HG03196 (cell line): ENCODE data around the gene MAPK13.
"Not testable (repeated sequence)": the region's sequence is repeated elsewhere in the genome, so short reads cannot be mapped to it uniquely, and the experiment has no call there.

Source experiments
- ATAC-seq: cut with Tn5 transposase; IDR thresholded peaks from one replicate; pipeline ENCODE4 v1.9.1; 2021; ENCODE audit not compliant: unreplicated experiment

Gene MAPK13

DNA sequence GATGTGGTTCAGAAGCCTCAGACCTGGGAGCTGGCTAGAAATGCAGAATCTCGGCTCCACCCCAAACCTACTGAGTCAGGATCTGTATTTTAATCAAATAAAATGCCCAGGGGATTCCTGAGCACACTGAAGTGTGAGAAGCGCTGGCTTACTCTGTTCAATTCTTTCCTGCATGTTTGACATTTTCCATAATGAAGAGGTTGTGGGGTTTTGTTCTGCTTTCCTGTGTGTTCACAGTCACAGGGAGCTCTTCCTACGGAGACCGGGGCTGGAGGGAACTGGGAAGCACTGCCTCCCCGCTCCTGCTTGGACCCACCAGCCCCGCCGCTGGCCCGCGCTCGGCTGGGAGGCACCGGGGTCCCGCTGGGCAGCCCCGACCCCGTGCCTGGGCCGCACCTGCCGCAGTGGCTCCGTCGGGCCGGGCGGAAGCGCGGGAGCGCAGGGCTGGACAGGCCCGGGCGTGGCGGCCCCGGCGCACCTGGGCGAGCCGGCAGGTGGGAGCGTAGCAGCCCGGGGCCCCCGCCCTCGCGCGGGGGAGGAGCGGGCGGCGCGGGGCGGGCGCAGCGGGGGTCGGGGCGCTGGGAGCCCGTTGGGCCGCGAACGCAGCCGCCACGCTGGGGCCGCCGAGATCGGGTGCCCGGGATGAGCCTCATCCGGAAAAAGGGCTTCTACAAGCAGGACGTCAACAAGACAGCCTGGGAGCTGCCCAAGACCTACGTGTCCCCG is at the start of gene MAPK13:
Gene MAPK13 (plus strand): TSS at position 573 of the 726 bp plus-strand sequence. CDS start 70 bp downstream, at position 643.
- ATAC-seq, result no peak

DNA sequence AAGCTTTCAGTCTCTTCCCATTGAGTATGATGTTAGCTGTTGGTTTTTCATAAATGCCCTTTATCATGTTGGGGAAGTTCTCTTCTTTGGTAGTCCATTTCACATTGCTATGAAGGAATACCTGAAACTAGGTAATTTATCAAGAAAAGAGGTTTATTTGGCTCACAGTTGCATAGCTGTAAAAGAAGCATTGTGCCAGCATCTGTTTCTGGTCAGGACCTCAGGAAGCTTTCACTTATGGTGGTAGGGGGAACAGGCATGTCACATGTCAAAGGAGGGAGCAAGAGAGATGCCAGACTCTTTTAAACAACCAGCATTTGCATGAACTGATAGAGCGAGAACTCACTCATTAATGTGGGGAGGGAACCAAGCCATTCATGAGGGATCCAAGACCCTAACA is 48.0 kb upstream of the MAPK13 start:
- ATAC-seq, result no peak

DNA sequence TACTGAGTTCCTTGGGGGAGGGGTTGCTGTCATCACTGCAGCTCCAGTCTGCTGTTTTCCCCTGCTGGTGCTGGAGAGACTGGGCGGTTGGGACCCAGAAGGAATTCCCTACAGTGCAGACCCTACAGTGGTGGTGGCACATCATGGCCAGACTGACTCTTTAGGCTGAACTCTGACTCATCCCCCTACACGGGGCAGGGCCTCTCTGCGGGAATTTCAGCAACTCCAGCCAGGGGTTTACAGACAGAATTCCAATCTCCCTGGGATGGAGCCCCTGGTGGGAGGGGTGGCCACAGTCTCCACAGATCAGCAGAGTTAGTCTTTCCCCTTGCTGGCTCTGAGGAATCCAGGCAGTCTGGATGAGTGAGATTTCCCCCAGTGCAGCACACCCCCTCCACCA is 46.9 kb upstream of the MAPK13 start:
- ATAC-seq, result no peak

GRCh38 chr6:36088204-36088603 is 42.1 kb upstream of the MAPK13 start:
- ATAC-seq, result not testable (repeated sequence)

GRCh38 chr6:36089048-36089447 is 41.3 kb upstream of the MAPK13 start:
- no peak for ATAC-seq

DNA sequence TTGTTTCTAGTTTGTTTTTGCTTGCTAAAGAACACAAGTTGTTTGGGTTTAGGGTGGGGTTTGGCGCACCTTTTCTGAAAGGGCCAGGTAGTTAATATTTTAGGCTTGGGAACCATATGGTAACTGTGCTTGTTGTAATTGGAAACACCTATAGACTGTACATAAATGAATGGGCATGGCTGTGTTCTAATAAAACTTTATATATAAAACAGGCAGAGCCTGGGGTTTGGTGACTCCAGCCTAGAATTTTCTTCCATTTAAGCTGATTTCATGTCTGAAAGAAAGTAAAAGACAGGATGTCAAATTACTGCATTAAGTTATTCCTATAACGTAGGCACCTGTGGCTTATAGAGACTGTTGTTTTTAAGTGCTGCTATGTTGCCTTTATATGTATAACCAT is 36.1 kb upstream of the MAPK13 start:
- no peak for ATAC-seq

GRCh38 chr6:36094753-36095496 is 35.4 kb upstream of the MAPK13 start:
- no peak for ATAC-seq

DNA sequence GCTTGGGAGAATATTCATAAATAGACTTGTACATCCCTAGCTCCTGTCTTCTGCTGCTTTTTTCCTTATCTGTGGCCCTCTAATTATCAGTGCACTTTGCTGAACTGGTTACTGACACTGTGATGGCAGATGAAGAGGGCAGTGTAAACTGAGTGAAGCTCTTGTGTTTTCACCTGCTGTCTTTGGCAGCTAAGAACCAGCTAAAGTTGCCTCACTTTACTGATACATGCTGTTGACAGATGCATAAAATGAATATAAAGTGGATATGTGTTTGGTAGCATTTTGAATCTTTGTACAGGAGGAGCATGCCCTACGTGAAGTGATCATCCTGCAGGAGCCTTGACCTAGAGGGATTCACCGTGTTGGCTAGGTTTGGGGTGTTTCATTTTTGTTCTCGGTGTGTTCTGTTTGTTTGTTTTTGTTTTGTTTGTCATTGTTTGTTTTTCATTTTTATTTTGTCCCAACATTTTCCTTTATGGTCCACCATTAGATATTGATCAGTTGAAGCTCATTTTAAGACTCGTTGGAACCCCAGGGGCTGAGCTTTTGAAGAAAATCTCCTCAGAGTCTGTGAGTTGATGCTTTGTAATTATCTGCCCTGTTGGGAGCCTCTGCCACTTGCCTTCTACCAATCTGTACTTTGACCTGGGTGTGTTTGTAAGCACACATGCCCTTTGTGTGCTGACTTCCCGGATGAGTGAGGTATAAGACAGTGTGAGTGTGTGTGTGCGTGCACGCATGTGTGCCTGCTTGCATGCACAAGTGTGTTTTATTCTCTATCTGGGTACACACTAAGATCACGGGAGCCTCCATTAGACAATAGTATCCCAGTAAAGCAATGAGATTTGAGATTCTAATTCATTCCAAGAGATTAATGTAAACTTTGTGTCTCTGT is 34.6 kb upstream of the MAPK13 start:
- no peak for ATAC-seq

- ATAC-seq, result no peak
Measured at GRCh38 chr6:36098253-36098919, 31.9 kb upstream of the MAPK13 start.

DNA sequence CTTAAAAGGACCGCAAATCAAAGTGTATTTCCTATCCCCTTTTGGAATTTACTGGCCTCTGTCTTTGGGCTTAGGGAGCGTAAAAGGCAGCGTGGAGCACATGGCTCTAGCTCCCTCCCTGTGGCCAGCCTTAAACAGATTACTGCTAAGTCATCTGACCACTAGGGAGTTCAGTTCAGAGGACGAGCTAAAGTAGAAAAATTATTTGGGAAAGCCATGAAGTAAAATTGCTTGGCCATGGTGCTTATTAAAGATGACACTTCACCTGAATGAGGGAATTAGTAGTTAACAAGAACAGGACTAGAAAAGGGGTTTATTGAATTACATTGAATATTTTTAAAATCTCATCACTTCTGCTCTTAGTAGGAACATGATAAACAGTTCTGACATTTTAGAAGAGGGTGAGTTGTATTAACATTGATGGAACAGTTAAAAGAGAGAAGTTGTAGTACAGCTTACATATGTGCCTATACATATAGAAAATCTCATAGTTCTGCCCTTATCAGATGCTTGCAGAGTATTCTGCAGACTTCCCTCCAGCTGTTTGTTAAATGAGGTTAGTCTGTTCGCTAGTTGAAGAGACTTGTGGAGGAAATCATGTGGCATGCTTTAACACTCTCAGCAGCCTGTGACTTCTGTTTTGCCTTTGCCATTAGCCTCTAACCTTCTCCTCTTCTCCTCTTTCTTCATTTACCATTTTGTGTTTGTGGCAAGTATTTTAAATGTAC is 31.2 kb upstream of the MAPK13 start:
- no peak for ATAC-seq

GRCh38 chr6:36099869-36100483 is 30.3 kb upstream of the MAPK13 start:
- ATAC-seq, result no peak

GRCh38 chr6:36101691-36102090 is 28.6 kb upstream of the MAPK13 start:
- ATAC-seq, result no peak

GRCh38 chr6:36102853-36103252 is 27.5 kb upstream of the MAPK13 start:
- no peak for ATAC-seq

DNA sequence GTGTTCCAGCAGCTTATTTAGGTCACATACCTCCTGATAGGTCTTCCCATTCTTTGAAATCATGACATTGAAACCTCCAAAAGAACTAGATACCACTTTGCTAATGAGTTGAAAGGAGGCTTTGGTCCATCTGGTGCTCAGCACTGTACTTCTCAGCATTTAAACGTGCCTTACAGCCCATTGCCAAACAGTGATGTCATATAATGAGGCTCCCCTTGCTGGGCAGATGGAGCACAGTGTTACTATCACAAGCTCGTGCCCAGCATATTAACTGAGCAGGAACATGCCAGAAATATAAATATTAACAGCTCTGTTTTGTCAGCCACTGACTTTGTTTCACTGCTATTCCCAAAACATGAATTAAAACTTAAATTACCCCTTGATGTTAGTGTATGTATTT is 25.5 kb upstream of the MAPK13 start:
- ATAC-seq, result no peak

DNA sequence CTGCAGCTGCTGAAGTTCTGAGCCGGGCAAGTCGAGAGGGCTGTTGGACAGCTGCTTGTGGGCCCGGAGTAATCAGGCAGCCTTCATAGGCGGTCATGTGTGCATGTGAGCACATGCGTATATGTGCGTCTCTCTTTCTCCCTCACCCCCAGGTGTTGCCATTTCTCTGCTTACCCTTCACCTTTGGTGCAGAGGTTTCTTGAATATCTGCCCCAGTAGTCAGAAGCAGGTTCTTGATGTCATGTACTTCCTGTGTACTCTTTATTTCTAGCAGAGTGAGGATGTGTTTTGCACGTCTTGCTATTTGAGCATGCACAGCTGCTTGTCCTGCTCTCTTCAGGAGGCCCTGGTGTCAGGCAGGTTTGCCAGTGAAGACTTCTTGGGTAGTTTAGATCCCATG is 21.2 kb upstream of the MAPK13 start:
- no peak for ATAC-seq

DNA sequence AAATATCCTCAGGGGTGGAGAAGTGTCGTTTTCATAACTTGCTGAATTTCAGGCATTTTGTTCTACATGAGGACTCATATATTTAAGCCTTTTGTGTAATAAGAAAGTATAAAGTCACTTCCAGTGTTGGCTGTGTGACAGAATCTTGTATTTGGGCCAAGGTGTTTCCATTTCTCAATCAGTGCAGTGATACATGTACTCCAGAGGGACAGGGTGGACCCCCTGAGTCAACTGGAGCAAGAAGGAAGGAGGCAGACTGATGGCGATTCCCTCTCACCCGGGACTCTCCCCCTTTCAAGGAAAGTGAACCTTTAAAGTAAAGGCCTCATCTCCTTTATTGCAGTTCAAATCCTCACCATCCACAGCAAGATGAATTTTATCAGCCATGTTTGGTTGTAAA is 20.3 kb upstream of the MAPK13 start:
- ATAC-seq, result no peak

DNA sequence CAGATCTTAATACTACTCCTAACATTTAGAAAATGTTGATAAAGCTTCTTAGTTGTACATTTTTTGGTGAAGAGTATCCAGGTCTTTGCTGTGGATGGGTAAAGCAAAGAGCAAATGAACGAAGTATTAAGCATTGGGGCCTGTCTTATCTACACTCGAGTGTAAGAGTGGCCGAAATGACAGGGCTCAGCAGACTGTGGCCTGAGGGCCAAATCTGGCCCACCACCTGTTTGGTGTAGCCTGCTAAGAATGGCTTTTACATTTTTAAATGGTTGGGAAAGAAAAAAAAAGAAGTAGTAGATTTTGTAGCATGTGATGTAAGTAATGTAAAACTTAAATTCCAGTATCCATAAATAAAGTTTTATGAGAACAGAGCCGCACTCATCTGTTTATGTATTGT is 19.4 kb upstream of the MAPK13 start:
- ATAC-seq, result no peak

DNA sequence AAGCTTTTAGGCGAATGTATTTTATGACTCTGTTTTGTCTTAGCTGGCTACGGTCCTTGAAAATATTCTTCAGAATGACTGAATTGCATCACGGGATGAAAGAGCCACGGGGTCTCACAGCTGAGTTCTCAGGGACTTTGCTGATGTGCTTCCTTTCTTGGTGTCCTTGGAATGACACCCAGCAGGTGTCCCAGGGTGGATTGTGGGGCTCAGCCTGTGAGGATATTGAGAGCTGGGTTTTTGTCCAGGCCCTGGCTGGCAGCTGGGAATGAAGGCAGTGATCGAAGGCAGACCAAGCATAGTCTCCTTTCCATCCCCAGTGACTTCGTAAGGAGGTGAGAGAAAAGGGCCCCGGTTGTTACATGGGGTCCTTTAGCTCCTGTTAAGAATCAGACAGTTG is 18.8 kb upstream of the MAPK13 start:
- ATAC-seq, result no peak

DNA sequence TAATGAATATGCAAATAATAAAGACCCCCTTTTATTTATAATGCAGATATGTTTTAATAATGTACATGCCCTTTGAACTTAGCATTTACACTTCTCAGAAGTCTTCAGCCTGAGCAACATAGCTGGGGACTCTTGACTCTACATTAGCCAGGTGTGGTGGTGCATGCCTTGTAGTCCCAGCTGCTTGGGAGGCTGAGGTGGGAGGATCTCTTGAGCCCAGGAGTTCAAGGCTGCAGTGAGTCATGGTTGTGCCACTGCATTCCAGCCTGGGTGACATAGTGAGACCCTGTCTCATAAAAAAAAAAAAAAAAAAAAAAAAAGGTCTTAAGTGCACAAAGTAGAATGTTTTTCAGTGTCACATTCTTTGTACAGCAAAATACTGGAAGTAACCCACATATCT is 17.3 kb upstream of the MAPK13 start:
- ATAC-seq, result no peak

DNA sequence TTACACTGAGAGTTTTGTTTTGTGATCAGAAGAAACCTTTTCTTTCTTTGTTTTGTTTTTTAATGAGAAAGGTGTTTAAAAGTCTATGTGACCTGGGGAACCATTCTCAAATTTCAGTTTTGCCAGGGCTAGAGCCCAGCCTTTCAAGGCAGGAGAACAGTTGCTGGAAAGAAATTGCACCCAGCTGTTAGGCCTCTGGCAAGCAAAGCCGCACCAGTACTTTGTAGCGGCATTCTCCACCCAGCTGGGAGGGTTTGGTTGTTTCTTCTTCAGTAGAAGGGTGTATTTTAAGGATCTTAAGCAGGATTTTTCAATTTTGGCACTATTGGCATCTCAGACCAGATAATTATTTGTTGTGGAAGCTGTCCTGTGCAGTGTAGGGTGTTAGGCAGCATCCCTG is 16.6 kb upstream of the MAPK13 start:
- ATAC-seq, result no peak
